Measurements from ENCODE around the gene LNPEP. TPM values are rescaled to one million over a fixed set of nuclear protein-coding genes. Genes with fewer than 3 reads are reported as not detected.

LNPEP gene
- total and polyA plus RNA-seq, 2 of the 13 experiments (the other 11 are each of a cell fraction or from before 2014, with no cell fraction given): 8.0 to 16.9 TPM

GRCh38 chr5:97019435-97020117 lies 83.7 kb downstream of the LNPEP start (continued):
- TF ChIP-seq TFDP1 (CRISPR knock-in tag; IDR thresholded peaks at IDR 0.05; ENCODE audit: borderline replicate concordance) (no peak), SNAPC4 (CRISPR knock-in tag; IDR thresholded peaks at IDR 0.05) (no peak), RFX1 (IDR thresholded peaks at IDR 0.05) (no peak)

GRCh38 chr5:97021416-97021815 lies 85.5 kb downstream of the LNPEP start:
- no peak for DNase-seq (ENCODE audit: low spot score)
- Histone ChIP-seq H3K27me3 (ENCODE audit: control insufficient read depth in 1 of 2, insufficient read depth in 2 of 2, low read length in 2 of 2) (no peaks in the 10 kb centered on the region; a peak in 1 of 5 replicates), H3K9me3 (ENCODE audit: low read length) (no peaks in the 10 kb centered on the region), H3K36me3 (replicated peaks in 1 of 2; ENCODE audit: control insufficient read depth in 1 of 2, insufficient read depth in 2 of 2, low read length in 2 of 2) (peaks cover 7 to 21% of the 10 kb centered on the region in 2 experiments; a peak in 4 of 5 replicates), H3K4me3 (replicated peaks in 1 of 3; ENCODE audit: insufficient read depth in 1 of 3, low read depth in 2 of 3, low read length in 3 of 3) (no peak overlapping the region), H4K20me1 (ENCODE audit: insufficient read depth, low read length) (no peaks in the 10 kb centered on the region), H2AFZ (ENCODE audit: low read length) (no peak overlapping the region), H3K4me2 (ENCODE audit: low read depth, low read length) (no peak overlapping the region), H3K4me1 (ENCODE audit: insufficient read depth, low read length) (no peaks in the 10 kb centered on the region), H3K27ac (ENCODE audit: extremely low read length, insufficient read depth, low read length) (no peak overlapping the region), H3K9ac (ENCODE audit: insufficient read depth, low read depth, low read length) (no peak overlapping the region), H3K79me2 (ENCODE audit: insufficient read depth, low read length) (no peaks in the 10 kb centered on the region)
- BruUV-seq (replicated peaks): no TSS peak
- no peak for FAIRE-seq
- POLR2A ChIA-PET: no interaction called here
- intact Hi-C loops (cut with micrococcal nuclease; ENCODE audit: unreplicated experiment) (no loop called here), in situ Hi-C loops (cut with HindIII; ENCODE audit: extremely low pct_ligation_motif_present, low pct_unique_long_range_greater_than_20kb) (no loop called here)
- CTCF ChIA-PET (ENCODE audit: low intra/inter-chr PET ratio, low total read pairs): no interaction called here
- no peak for ATAC-seq
- 95% methylated on average over 1 of the region's 1 CpG for WGBS (ENCODE audit: low lambda C conversion rate)
- TF ChIP-seq MXI1 (IDR thresholded peaks at IDR 0.05; ENCODE audit: borderline replicate concordance, low read depth, low read length) (no peak), MYNN (CRISPR knock-in tag; IDR thresholded peaks at IDR 0.05; ENCODE audit: low read depth) (no peak), XRCC5 (optimal IDR thresholded peaks at IDR 0.05; ENCODE audit: low read length) (no peak), ZNF160 (CRISPR knock-in tag; IDR thresholded peaks at IDR 0.05) (no peak), ZNF333 (CRISPR knock-in tag; IDR thresholded peaks at IDR 0.05; ENCODE audit: borderline replicate concordance) (no peak), TFE3 (CRISPR knock-in tag; IDR thresholded peaks at IDR 0.05) (no peak), ZNF354B (CRISPR knock-in tag; IDR thresholded peaks at IDR 0.05) (no peak), ZNF569 (CRISPR knock-in tag; IDR thresholded peaks at IDR 0.05; ENCODE audit: borderline replicate concordance) (no peak), TRAFD1 (CRISPR knock-in tag; IDR thresholded peaks at IDR 0.05; ENCODE audit: borderline replicate concordance) (no peak), NPAS2 (CRISPR knock-in tag; IDR thresholded peaks at IDR 0.05; ENCODE audit: borderline replicate concordance) (no peak)

Measured in HepG2 (cell line).